Vagina (tissue), 2 donors: Measurements from ENCODE around the gene GLT1D1. TPM values are rescaled to one million over a fixed set of nuclear protein-coding genes. Genes with fewer than 3 reads are reported as not detected.

ENCODE experiments used
- DNase-seq, 2 donors: peaks; one replicate each; pipeline ENCODE4 v3.0.0-alpha.2; 2017; ENCODE audit errors: extremely low spot score in 2 of 2
- H3K27ac ChIP-seq: fragments of 200-600 bp; sonication (generic); one replicate; pipeline ENCODE4 v1.5.1; 2019
- H3K27me3 ChIP-seq: fragments of 200-600 bp; sonication (generic); one replicate; pipeline ENCODE4 v1.5.1; 2019
- H3K36me3 ChIP-seq, 2 donors: fragments of 200-600 bp; sonication (generic); one replicate each; pipeline ENCODE4 v1.5.1; 2017 to 2019
- H3K4me1 ChIP-seq: fragments of 200-600 bp; sonication (generic); one replicate; pipeline ENCODE4 v1.5.1; 2019
- H3K4me3 ChIP-seq, 2 donors: fragments of 200-600 bp; sonication (generic); 1 replicate in 1 of 2; 2 replicates in 1 of 2; pipeline ENCODE4 v1.5.1; 2016 to 2019
- H3K9me3 ChIP-seq: fragments of 200-600 bp; sonication (generic); one replicate; pipeline ENCODE4 v1.5.1; 2019
- POLR2A ChIP-seq, 2 donors: fragments of 450-650 bp; IDR thresholded peaks; one replicate each; pipeline ENCODE4 v1.6.1; 2017; ENCODE audit warnings: antibody characterized with exemption in 2 of 2, mild to moderate bottlenecking in 2 of 2, moderate library complexity in 2 of 2
- POLR2AphosphoS5 ChIP-seq, 2 donors: sonication (generic); formaldehyde crosslinking; IDR thresholded peaks; one replicate each; pipeline ENCODE4 v1.9.0; 2017; ENCODE audit warnings: antibody characterized with exemption in 2 of 2, mild to moderate bottlenecking in 2 of 2, low read depth in 1 of 2; ENCODE audit not compliant: insufficient read depth in 1 of 2
- intact Hi-C: fragments of 100-400 bp; cut with DNase I; formaldehyde crosslinking; loops from one replicate; pipeline ENCODE4 v1.15.1; 2023
- total RNA-seq: library from RNA; depleted of rRNA; stranded (reverse); fragments of >200 nt; gene quantifications from one replicate; pipeline ENCODE4 v1.2.3, GENCODE V29; 2016
- TF ChIP-seq, protein P1 (sequence below), 3 experiments: fragments of 450-650 bp in 2 of 3; fragments of 200-600 bp in 1 of 3; sonication (generic) in 1 of 3; IDR thresholded peaks; one replicate each; pipeline ENCODE4 v1.5.1; 2017 to 2019; ENCODE audit warnings: antibody characterized with exemption in 3 of 3, mild to moderate bottlenecking in 2 of 3, moderate library complexity in 2 of 3

The GLT1D1 gene
- total RNA-seq, 1 donor from 2014 or later: 0.74 TPM

DNA sequence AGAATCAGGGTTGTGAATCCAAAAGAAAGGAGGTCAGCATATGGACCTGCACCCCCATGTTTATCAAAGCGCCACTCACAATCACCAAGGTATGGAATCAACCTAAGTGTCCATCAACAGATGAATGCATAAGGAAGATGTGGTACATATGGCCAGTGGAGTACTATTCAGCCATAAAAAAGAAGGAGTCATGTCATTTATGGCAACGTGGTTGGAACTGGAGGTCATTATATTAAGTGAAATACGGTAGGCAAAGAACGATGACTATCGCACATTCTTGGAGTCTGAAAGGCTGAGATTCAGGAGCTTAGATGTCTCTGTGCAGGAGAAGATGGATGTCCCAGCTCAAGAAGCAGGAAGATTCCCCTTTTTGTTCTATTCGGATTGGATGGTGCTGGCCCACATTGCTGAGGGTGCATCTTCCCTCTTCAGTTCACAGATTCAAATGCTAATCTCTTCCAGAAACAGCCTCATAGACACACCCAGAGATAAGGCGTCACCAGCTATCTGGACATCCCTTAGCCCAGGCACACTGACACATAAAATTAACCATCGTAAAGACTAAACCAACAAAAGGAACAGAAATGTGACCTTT is 108.1 kb downstream of the GLT1D1 start:
- Histone ChIP-seq H3K36me3 (no peaks in the 10 kb centered on the region), H3K27me3 (no peaks in the 10 kb centered on the region), H3K4me3 (no peak overlapping the region), H3K9me3 (no peaks in the 10 kb centered on the region), H3K27ac (no peak overlapping the region), H3K4me1 (no peaks in the 10 kb centered on the region)
- intact Hi-C loops: no loop called here
- no peak for DNase-seq
- TF ChIP-seq POLR2A (IDR thresholded peaks at IDR 0.05): no peak

DNA sequence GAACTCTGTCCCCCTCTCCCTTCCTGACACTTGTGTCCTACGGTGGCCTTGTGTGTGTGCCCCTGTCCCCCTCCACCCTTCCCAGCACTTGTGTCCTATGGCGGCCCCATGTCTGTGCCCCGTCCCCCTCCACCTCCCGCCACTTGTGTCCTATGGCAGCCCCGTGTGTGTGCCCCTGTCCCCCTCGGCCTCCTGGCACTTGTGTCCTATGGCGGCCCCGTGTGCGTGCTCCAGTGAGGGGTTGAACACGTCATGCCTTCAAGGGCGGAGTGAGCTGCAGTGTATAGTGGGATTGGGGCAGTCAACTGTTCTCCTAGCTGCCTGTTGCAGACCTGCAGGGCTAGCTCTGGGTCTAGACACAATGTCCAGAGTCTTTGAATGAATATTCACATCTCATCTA is 108.7 kb downstream of the GLT1D1 start:
- intact Hi-C loops: no loop called here
- Histone ChIP-seq H3K36me3 (no peaks in the 10 kb centered on the region), H3K4me3 (no peak overlapping the region), H3K4me1 (no peaks in the 10 kb centered on the region), H3K9me3 (no peaks in the 10 kb centered on the region), H3K27me3 (no peaks in the 10 kb centered on the region), H3K27ac (no peak overlapping the region)
- TF ChIP-seq, protein P1, sequence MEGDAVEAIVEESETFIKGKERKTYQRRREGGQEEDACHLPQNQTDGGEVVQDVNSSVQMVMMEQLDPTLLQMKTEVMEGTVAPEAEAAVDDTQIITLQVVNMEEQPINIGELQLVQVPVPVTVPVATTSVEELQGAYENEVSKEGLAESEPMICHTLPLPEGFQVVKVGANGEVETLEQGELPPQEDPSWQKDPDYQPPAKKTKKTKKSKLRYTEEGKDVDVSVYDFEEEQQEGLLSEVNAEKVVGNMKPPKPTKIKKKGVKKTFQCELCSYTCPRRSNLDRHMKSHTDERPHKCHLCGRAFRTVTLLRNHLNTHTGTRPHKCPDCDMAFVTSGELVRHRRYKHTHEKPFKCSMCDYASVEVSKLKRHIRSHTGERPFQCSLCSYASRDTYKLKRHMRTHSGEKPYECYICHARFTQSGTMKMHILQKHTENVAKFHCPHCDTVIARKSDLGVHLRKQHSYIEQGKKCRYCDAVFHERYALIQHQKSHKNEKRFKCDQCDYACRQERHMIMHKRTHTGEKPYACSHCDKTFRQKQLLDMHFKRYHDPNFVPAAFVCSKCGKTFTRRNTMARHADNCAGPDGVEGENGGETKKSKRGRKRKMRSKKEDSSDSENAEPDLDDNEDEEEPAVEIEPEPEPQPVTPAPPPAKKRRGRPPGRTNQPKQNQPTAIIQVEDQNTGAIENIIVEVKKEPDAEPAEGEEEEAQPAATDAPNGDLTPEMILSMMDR (IDR thresholded peaks at IDR 0.05): no peak
- TF ChIP-seq POLR2AphosphoS5 (IDR thresholded peaks at IDR 0.05; ENCODE audit: insufficient read depth in 1 of 2, low read depth in 1 of 2): no peak
- TF ChIP-seq POLR2A (IDR thresholded peaks at IDR 0.05): no peak
- DNase-seq: no peak

DNA sequence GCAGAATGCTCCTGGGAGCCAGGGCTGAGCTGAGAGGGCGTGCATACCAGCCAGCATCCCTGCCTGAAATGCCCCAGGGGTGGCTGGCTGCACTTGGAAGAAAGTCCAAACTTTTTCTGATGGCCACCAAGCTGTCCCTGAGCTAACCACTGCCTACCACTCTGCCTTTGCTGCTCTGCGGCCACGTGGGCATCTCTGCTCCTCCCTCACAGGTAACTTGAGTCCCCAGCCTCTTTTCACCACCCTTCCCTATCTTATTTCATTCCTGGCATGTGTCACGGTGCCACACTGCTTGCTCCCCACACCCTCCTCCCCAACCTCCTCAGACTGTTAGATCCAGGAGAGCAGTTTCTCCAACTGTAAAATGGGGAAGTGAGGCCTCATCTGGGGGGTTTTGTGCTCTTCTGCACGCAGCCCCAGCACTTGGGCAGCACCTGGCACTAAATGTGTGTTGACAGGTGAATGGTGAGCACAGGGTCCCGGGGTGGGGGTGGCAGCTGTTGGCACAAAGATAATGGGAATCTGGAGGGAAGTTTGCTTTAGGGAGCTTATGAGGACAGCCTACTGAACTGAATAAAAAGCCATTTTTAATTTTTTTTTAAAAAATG is 113.0 kb downstream of the GLT1D1 start:
- Histone ChIP-seq H3K9me3 (no peaks in the 10 kb centered on the region), H3K27me3 (no peaks in the 10 kb centered on the region), H3K36me3 (no peaks in the 10 kb centered on the region), H3K4me3 (no peak overlapping the region), H3K4me1 (no peaks in the 10 kb centered on the region), H3K27ac (no peak overlapping the region)
- intact Hi-C loops: no loop called here
- TF ChIP-seq POLR2AphosphoS5 (IDR thresholded peaks at IDR 0.05; ENCODE audit: insufficient read depth in 1 of 2, low read depth in 1 of 2): no peak
- TF ChIP-seq, protein P1 (IDR thresholded peaks at IDR 0.05): no peak
- TF ChIP-seq POLR2A (IDR thresholded peaks at IDR 0.05): no peak
- no peak for DNase-seq

DNA sequence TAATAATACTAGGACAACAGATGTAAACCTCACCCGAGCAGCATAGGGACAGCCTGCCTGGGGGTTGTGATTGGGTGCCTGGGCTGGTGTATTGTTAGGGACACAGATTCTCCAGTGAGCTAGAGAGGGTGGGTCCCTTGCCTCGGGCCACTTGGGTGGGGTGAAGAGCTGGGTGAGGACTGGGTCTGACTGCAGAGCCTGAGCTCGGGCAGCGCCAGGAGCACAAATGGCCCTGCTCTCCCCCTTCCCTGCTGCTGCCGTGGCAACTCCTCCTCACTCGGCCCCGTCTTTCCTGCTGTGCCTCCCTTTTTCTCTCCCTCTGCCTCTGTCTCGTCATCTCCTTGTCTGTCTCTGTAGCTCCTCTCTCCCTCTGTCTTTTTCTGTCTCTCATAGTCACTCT is 115.4 kb downstream of the GLT1D1 start:
- DNase-seq: no peak
- Histone ChIP-seq H3K27ac (no peak overlapping the region), H3K36me3 (no peaks in the 10 kb centered on the region), H3K9me3 (no peaks in the 10 kb centered on the region), H3K27me3 (no peaks in the 10 kb centered on the region), H3K4me1 (no peaks in the 10 kb centered on the region), H3K4me3 (no peak overlapping the region)
- TF ChIP-seq POLR2AphosphoS5 (IDR thresholded peaks at IDR 0.05; ENCODE audit: insufficient read depth in 1 of 2, low read depth in 1 of 2) (no peak), POLR2A (IDR thresholded peaks at IDR 0.05) (no peak)
- TF ChIP-seq, protein P1 (IDR thresholded peaks at IDR 0.05): no peak
- intact Hi-C loops: no loop called here

DNA sequence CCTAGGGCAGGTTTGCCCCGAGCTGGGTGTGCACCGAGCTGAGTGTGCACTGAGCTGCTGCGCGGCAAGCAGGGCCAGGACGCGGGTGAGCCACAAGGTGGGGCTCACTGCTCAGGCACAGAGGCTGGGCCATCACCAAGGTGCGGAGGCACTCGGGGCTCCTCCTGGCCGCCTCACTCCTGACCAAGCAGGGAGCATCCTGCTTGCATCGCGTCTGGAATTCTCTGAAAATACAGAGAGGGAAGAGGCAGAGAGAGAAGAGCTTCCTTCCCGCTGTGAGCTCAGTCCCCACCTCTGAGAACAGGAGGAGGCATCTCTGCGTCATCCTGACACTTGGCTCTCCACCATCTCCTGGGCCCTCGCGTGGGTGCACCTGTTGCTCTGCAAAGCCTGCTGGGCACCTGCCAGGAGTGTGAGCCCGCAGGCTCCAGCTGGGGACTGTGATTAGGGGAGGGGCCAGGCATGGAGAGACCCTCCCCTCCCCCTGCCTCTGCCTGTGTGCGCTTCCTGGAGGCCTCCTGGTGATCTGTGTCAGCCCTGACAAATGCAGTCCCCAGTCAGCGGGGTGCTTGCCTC is 116.3 kb downstream of the GLT1D1 start:
- intact Hi-C loops: no loop called here

More for the DNA sequence above, 116.3 kb downstream of the GLT1D1 start:
- no peaks in the 10 kb centered on the region for H3K36me3 ChIP-seq
- no peaks in the 10 kb centered on the region for H3K27me3 ChIP-seq
- H3K9me3 ChIP-seq: no peaks in the 10 kb centered on the region
- no peak for DNase-seq
- no peak overlapping the region for H3K27ac ChIP-seq
- H3K4me1 ChIP-seq: no peaks in the 10 kb centered on the region
- TF ChIP-seq, protein P1 (IDR thresholded peaks at IDR 0.05): no peak
- no peak overlapping the region for H3K4me3 ChIP-seq
